CD1c-positive myeloid dendritic cell (primary cell): ENCODE data around the gene BHMT2.
A peak's percentile ranks its signal among the peaks of the same experiment; 100 is the strongest.

Source experiments
- DNase-seq: peaks from one replicate; pipeline ENCODE4 v3.0.0-alpha.2; 2016; ENCODE audit errors: extremely low spot score

The BHMT2 gene

DNA sequence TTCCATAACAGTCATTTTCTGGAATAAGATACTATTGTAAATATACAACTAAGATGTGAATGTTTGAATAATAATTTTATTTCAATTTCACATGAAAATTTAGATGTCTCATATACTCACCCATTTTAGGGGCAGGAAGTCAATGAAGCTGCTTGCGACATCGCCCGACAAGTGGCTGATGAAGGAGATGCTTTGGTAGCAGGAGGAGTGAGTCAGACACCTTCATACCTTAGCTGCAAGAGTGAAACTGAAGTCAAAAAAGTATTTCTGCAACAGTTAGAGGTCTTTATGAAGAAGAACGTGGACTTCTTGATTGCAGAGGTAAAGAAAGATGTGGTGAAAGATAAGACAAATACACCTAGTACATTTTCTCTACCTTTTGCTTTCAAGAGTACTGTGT, 50.7 kb downstream of the BHMT2 start:
- DNase-seq, result no peak

- DNase-seq, result peak; percentile 62
Observed at GRCh38 chr5:79122973-79123372, 53.4 kb downstream of the BHMT2 start.

DNA sequence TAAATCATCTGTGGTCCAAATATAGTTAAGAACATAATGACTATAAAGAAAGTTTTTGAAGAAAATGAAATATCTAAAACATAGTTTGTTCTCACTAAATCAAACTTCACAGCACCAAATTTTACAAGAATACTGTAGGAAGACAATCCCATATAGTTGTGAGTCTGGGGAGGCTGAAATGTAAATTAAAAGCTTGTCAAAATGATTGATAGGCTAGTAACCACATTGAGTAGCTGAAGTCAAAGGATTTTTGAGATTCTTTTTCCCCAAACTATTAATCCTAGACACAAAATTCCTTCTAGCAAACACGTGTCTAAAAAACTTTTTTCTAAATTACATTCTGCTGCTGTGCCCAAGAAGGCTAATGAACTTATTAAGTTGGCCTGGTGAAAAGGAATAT, 55.0 kb downstream of the BHMT2 start:
- no peak for DNase-seq

GRCh38 chr5:79130781-79131180, 61.2 kb downstream of the BHMT2 start:
- DNase-seq, result no peak

DNA sequence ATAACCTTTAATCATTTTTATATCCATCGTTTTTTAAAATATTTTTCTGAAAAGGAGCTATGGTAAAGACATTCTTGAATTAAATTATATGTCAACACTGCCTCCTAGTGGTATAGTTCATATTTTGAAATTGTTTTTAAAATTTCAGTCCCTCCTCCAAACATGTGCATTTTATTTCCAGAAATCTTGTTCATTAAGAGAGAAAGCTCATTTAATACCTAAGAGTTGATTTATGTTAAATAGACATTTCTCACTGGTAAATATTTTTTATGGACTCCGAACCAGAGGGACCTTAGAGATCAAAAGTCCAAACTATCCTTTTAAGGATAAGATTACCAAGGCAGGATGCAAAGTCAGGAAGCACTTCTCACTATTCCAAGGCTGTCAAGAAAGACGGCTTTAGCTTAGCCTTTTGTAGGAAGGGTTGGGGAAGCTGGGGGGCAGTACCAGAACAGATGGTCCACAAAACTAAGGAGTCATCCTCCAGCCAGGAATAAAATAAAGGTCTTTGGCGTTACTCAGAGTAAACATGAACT, 63.6 kb downstream of the BHMT2 start:
- peak; percentile 61 for DNase-seq

DNA sequence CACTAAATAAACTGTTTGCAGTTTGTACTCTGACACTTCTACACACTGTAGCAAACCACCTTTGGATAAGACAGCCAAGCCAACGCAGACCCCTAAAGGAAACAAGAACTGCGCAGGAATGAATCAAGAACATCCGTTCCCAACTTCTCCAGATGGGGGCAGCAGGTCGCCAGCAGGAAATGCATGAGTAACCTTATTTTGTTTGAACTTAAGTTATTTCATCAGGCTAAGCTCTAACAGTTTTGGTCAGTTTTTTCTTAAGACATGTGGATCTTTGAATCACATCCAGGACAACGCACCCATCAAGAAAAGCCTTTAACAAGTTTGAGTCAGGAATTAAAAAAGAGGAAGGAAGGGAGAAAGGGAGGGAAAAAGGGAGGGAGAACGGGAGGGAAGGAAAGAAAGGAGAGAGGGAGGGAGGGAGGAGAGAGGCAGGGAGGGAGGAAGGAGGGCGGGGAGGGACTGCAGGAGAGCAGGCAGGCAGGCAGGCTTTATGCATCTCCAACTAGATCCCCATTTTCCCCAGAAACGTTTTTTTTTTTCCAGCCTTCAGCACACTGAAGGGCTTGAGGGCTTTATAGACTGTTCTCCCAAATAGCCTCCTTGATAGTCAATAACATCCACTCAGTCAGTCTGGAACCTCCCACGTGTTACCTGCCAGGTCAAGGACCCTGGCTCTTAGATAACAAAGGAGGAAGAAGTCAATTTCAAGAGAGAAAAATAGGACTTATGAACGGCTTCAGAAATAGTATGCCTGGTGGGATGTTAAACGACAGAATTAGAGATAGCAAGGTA, 64.3 kb downstream of the BHMT2 start:
- DNase-seq, result peak; percentile 66

DNA sequence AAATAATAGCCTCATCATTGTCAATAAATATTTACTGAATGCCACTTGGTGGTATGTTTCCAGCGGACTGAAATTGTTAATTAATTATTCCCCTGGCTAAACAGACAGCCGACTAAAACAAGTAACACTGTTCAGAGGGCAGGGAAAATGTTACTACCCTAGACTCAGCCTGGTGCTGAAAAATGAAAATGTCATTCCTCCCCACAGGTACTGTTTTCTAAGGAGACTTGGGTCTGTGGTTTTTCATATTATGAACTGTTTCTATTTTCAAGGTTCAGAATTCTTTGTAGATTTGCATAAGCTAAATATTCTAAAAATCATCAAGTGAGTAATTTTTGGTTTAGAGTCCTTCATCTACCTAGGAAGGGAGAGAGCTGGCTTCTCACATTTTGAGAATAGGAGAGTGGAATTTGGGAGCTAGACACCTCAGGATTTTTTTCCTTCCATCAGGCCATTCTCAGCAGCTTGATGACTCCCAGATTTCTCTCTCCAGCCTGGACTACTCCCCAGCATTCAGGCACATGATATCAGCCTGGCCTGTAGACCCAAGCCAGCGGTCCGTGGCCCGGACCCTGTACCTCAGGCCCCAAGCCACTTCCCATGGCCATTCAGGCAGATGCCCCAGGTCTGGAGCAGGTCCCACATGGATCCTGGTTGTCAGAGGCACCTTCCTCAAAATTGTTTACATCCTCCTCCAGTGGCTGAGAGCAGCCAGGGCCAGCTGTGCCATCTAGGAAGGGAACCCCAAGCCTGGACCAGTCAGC, 66.4 kb downstream of the BHMT2 start:
- no peak for DNase-seq

GRCh38 chr5:79136618-79137017, 67.1 kb downstream of the BHMT2 start:
- no peak for DNase-seq
